Chondrocyte (in vitro differentiated cells): ENCODE data around the gene ACMSD. TPM values are rescaled to one million over a fixed set of nuclear protein-coding genes. Genes with fewer than 3 reads are reported as not detected.
"Not testable (repeated sequence)": the region's sequence is repeated elsewhere in the genome, so short reads cannot be mapped to it uniquely, and the experiment has no call there.

Experiments used
- DNase-seq: peaks from one replicate; pipeline ENCODE4 v3.0.0; 2021; ENCODE audit warnings: mixed read lengths, low spot score
- H3K27ac Mint-ChIP-seq: one replicate; pipeline ENCODE4 v1.8.0; 2021; ENCODE audit warnings: mild to moderate bottlenecking, moderate library complexity, mixed read lengths; ENCODE audit not compliant: unreplicated experiment
- H3K27me3 Mint-ChIP-seq: 2 replicates; pipeline ENCODE4 v1.8.0; 2021; ENCODE audit warnings: low read depth, mixed read lengths
- H3K36me3 Mint-ChIP-seq: 2 replicates; pipeline ENCODE4 v1.8.0; 2021; ENCODE audit warnings: low read depth, mixed read lengths
- H3K4me1 Mint-ChIP-seq: 2 replicates; pipeline ENCODE4 v1.8.0; 2021; ENCODE audit warnings: low read depth, mild to moderate bottlenecking, mixed read lengths
- H3K4me3 Mint-ChIP-seq: one replicate; pipeline ENCODE4 v1.8.0; 2021; ENCODE audit warnings: mild to moderate bottlenecking, moderate library complexity, mixed read lengths; ENCODE audit not compliant: unreplicated experiment
- H3K9me3 Mint-ChIP-seq: 2 replicates; pipeline ENCODE4 v1.8.0; 2021; ENCODE audit warnings: low read depth, mixed read lengths
- CTCF ChIP-seq: fragments of 200-600 bp; sonication (generic); IDR thresholded peaks from 2 replicates; pipeline ENCODE4 v1.5.0; 2021; ENCODE audit warnings: antibody characterized with exemption, mild to moderate bottlenecking, moderate library complexity
- total RNA-seq: library from RNA; stranded (reverse); gene quantifications from 3 replicates; pipeline ENCODE4 v1.2.1, GENCODE V29; 2021

Gene ACMSD
- total RNA-seq, 1 donor from 2014 or later, result not detected

GRCh38 chr2:134905168-134905567 is 66.8 kb downstream of the ACMSD start:
- no peak for DNase-seq
- no peak overlapping the region for H3K4me3 Mint-ChIP-seq
- H3K27me3 Mint-ChIP-seq, result no peaks in the 10 kb centered on the region
- peaks cover 10% of the 10 kb centered on the region for H3K9me3 Mint-ChIP-seq
- no peak overlapping the region for H3K27ac Mint-ChIP-seq
- no peaks in the 10 kb centered on the region for H3K36me3 Mint-ChIP-seq
- peaks cover 6% of the 10 kb centered on the region for H3K4me1 Mint-ChIP-seq
- TF ChIP-seq CTCF, result no peak

- no peak for DNase-seq
- H3K27ac Mint-ChIP-seq, result no peak overlapping the region
- TF ChIP-seq CTCF, result no peak
Measured at GRCh38 chr2:134906726-134907125, 68.3 kb downstream of the ACMSD start.

GRCh38 chr2:134907441-134908116 is 69.2 kb downstream of the ACMSD start:
- H3K27ac Mint-ChIP-seq, result not testable (repeated sequence)

More at GRCh38 chr2:134906726-134907125, 68.3 kb downstream of the ACMSD start:
- H3K9me3 Mint-ChIP-seq, result peaks cover 10% of the 10 kb centered on the region
- no peak overlapping the region for H3K4me3 Mint-ChIP-seq
- no peaks in the 10 kb centered on the region for H3K36me3 Mint-ChIP-seq
- peaks cover 3% of the 10 kb centered on the region for H3K4me1 Mint-ChIP-seq
- no peaks in the 10 kb centered on the region for H3K27me3 Mint-ChIP-seq

GRCh38 chr2:134910763-134911399 is 72.5 kb downstream of the ACMSD start:
- DNase-seq, result no peak
- H3K4me1 Mint-ChIP-seq, result no peaks in the 10 kb centered on the region
- H3K36me3 Mint-ChIP-seq, result peaks cover 1% of the 10 kb centered on the region
- no peak for TF ChIP-seq CTCF
- peaks cover 26% of the 10 kb centered on the region for H3K9me3 Mint-ChIP-seq
- no peaks in the 10 kb centered on the region for H3K27me3 Mint-ChIP-seq
- H3K4me3 Mint-ChIP-seq, result no peak overlapping the region
- H3K27ac Mint-ChIP-seq, result no peak overlapping the region

More at GRCh38 chr2:134907441-134908116, 69.2 kb downstream of the ACMSD start:
- H3K27me3 Mint-ChIP-seq, H3K4me3 Mint-ChIP-seq, H3K36me3 Mint-ChIP-seq, H3K4me1 Mint-ChIP-seq, DNase-seq: not testable (repeated sequence)
- H3K9me3 Mint-ChIP-seq, result peaks cover 15% of the 10 kb centered on the region

- H3K4me1 Mint-ChIP-seq, result no peaks in the 10 kb centered on the region
- H3K4me3 Mint-ChIP-seq, result no peak overlapping the region
- H3K27ac Mint-ChIP-seq, result no peak overlapping the region
- H3K27me3 Mint-ChIP-seq, result no peaks in the 10 kb centered on the region
- DNase-seq, result no peak
- peaks cover 26% of the 10 kb centered on the region for H3K9me3 Mint-ChIP-seq
- no peak for TF ChIP-seq CTCF
- peaks cover 1% of the 10 kb centered on the region for H3K36me3 Mint-ChIP-seq
Measured at GRCh38 chr2:134911400-134911785, 73.0 kb downstream of the ACMSD start.
